ENCODE data around the gene C3orf80. TPM values are rescaled to one million over a fixed set of nuclear protein-coding genes. Genes with fewer than 3 reads are reported as not detected.
"Not testable (repeated sequence)": the region's sequence is repeated elsewhere in the genome, so short reads cannot be mapped to it uniquely, and the experiment has no call there.

C3orf80 gene
- total RNA-seq, 2 experiments from 2014 or later, result 0.15 to 0.23 TPM

- no peaks in the 10 kb centered on the region for H3K36me3 Mint-ChIP-seq
- peaks cover 10% of the 10 kb centered on the region for H3K4me1 Mint-ChIP-seq
- ATAC-seq, result no peak
- H3K4me3 Mint-ChIP-seq, result peak overlapping the region; percentile 60
- CTCF ChIA-PET, result interaction anchor here (1.3 to 1.4 kb wide), 4 partner anchors 16 to 188 kb away, joined by 3 to 5 read pairs (median 4); no protein-coding TSS in a partner anchor
- no peak overlapping the region for H3K27ac Mint-ChIP-seq
- DNase-seq, result no peak
- H3K9me3 Mint-ChIP-seq (ENCODE audit: low read depth), result no peaks in the 10 kb centered on the region
- peaks cover 64% of the 10 kb centered on the region for H3K27me3 Mint-ChIP-seq
These were observed 429 bp upstream of the C3orf80 start for GRCh38 chr3:160224811-160225175.

- DNase-seq (no peak), ATAC-seq (no peak)
- Mint-ChIP-seq H3K4me3 (peak overlapping the region; percentile 59), H3K9me3 (ENCODE audit: low read depth) (no peaks in the 10 kb centered on the region), H3K27ac (peak overlapping the region; percentile 36), H3K4me1 (peaks cover 10% of the 10 kb centered on the region), H3K27me3 (peaks cover 63% of the 10 kb centered on the region), H3K36me3 (no peaks in the 10 kb centered on the region)
- CTCF ChIA-PET, result interaction anchor here (1.4 to 1.5 kb wide), 4 partner anchors 13 to 187 kb away, joined by 3 to 5 read pairs (median 4); no protein-coding TSS in a partner anchor
These were observed 1.0 kb downstream of the C3orf80 start for GRCh38 chr3:160226026-160226907.

GRCh38 chr3:160227419-160227818, 2.2 kb downstream of the C3orf80 start:
- Mint-ChIP-seq H3K27me3 (peaks cover 63% of the 10 kb centered on the region), H3K4me1 (peaks cover 12% of the 10 kb centered on the region)
- CTCF ChIA-PET, result no interaction called here

GRCh38 chr3:160232014-160232413, 6.8 kb downstream of the C3orf80 start:
- CTCF ChIA-PET, result no interaction called here
- H3K27ac Mint-ChIP-seq, result no peak overlapping the region
- H3K27me3 Mint-ChIP-seq, result peaks cover 53% of the 10 kb centered on the region
- ATAC-seq (no peak), DNase-seq (no peak)
- H3K4me3 Mint-ChIP-seq, result no peak overlapping the region
- H3K4me1 Mint-ChIP-seq, result peaks cover 2% of the 10 kb centered on the region
- no peaks in the 10 kb centered on the region for H3K9me3 Mint-ChIP-seq (ENCODE audit: low read depth)
- H3K36me3 Mint-ChIP-seq, result no peaks in the 10 kb centered on the region

More at GRCh38 chr3:160227419-160227818, 2.2 kb downstream of the C3orf80 start:
- Mint-ChIP-seq H3K36me3 (no peaks in the 10 kb centered on the region), H3K4me3 (no peak overlapping the region), H3K9me3 (ENCODE audit: low read depth) (no peaks in the 10 kb centered on the region), H3K27ac (no peak overlapping the region)
- ATAC-seq (no peak), DNase-seq (no peak)

- CTCF ChIA-PET; H3K9me3 Mint-ChIP-seq (ENCODE audit: low read depth); H3K36me3 Mint-ChIP-seq; H3K4me3 Mint-ChIP-seq; DNase-seq; H3K4me1 Mint-ChIP-seq; H3K27ac Mint-ChIP-seq; ATAC-seq: not testable (repeated sequence)
- H3K27me3 Mint-ChIP-seq, result peaks cover 56% of the 10 kb centered on the region
These were observed 15.5 kb downstream of the C3orf80 start for GRCh38 chr3:160240719-160241118.

GRCh38 chr3:160245261-160245800, 20.1 kb downstream of the C3orf80 start:
- H3K4me3 Mint-ChIP-seq, result no peak overlapping the region
- no peaks in the 10 kb centered on the region for H3K4me1 Mint-ChIP-seq
- H3K36me3 Mint-ChIP-seq, result no peaks in the 10 kb centered on the region
- H3K27ac Mint-ChIP-seq, result no peak overlapping the region
- CTCF ChIA-PET, result no interaction called here
- DNase-seq (no peak), ATAC-seq (no peak)
- H3K9me3 Mint-ChIP-seq (ENCODE audit: low read depth), result peaks cover 2% of the 10 kb centered on the region
- H3K27me3 Mint-ChIP-seq, result peaks cover 59% of the 10 kb centered on the region

- no peak for ATAC-seq
- Mint-ChIP-seq H3K27ac (no peak overlapping the region), H3K27me3 (peaks cover 41% of the 10 kb centered on the region), H3K36me3 (no peaks in the 10 kb centered on the region), H3K4me3 (no peak overlapping the region), H3K9me3 (ENCODE audit: low read depth) (no peaks in the 10 kb centered on the region), H3K4me1 (no peaks in the 10 kb centered on the region)
- CTCF ChIA-PET, result no interaction called here
- no peak for DNase-seq
These were observed 22.5 kb downstream of the C3orf80 start for GRCh38 chr3:160247766-160248165.

- CTCF ChIA-PET, result no interaction called here
- ATAC-seq, result no peak
- Mint-ChIP-seq H3K4me1 (no peaks in the 10 kb centered on the region), H3K4me3 (no peak overlapping the region), H3K9me3 (ENCODE audit: low read depth) (no peaks in the 10 kb centered on the region), H3K27me3 (peaks cover 7% of the 10 kb centered on the region), H3K36me3 (no peaks in the 10 kb centered on the region), H3K27ac (no peak overlapping the region)
- no peak for DNase-seq
These were observed 28.1 kb downstream of the C3orf80 start for GRCh38 chr3:160253298-160253697.

- peaks cover 3% of the 10 kb centered on the region for H3K36me3 Mint-ChIP-seq
- DNase-seq (no peak), ATAC-seq (no peak)
- CTCF ChIA-PET, result no interaction called here
- no peaks in the 10 kb centered on the region for H3K27me3 Mint-ChIP-seq
- H3K27ac Mint-ChIP-seq, result no peak overlapping the region
- H3K9me3 Mint-ChIP-seq (ENCODE audit: low read depth), result no peaks in the 10 kb centered on the region
- H3K4me3 Mint-ChIP-seq, result no peak overlapping the region
- no peaks in the 10 kb centered on the region for H3K4me1 Mint-ChIP-seq
These were observed 32.4 kb downstream of the C3orf80 start for GRCh38 chr3:160257606-160258005.

- Mint-ChIP-seq H3K36me3 (peaks cover 3% of the 10 kb centered on the region), H3K4me3 (no peak overlapping the region), H3K4me1 (no peaks in the 10 kb centered on the region), H3K27me3 (no peaks in the 10 kb centered on the region), H3K9me3 (ENCODE audit: low read depth) (no peaks in the 10 kb centered on the region), H3K27ac (no peak overlapping the region)
- DNase-seq, result no peak
- CTCF ChIA-PET, result no interaction called here
- no peak for ATAC-seq
These were observed 34.4 kb downstream of the C3orf80 start for GRCh38 chr3:160259589-160259988.

GRCh38 chr3:160260587-160261270, 35.5 kb downstream of the C3orf80 start:
- CTCF ChIA-PET, result no interaction called here
- Mint-ChIP-seq H3K27me3 (no peaks in the 10 kb centered on the region), H3K36me3 (peaks cover 3% of the 10 kb centered on the region), H3K4me1 (no peaks in the 10 kb centered on the region), H3K9me3 (ENCODE audit: low read depth) (no peaks in the 10 kb centered on the region), H3K27ac (no peak overlapping the region), H3K4me3 (no peak overlapping the region)
- DNase-seq (no peak), ATAC-seq (no peak)

GRCh38 chr3:160265088-160265487, 39.9 kb downstream of the C3orf80 start:
- H3K4me1 Mint-ChIP-seq, result no peaks in the 10 kb centered on the region
- no peaks in the 10 kb centered on the region for H3K36me3 Mint-ChIP-seq
- CTCF ChIA-PET, result no interaction called here
- DNase-seq (no peak), ATAC-seq (no peak)
- H3K9me3 Mint-ChIP-seq (ENCODE audit: low read depth), result no peaks in the 10 kb centered on the region
- H3K27me3 Mint-ChIP-seq, result no peaks in the 10 kb centered on the region
- H3K4me3 Mint-ChIP-seq, result no peak overlapping the region
- H3K27ac Mint-ChIP-seq, result no peak overlapping the region
